SK-MEL-5 (cell line): ENCODE results near the gene TBATA. TPM values are rescaled to one million over a fixed set of nuclear protein-coding genes. Genes with fewer than 3 reads are reported as not detected.

Source experiments
- DNase-seq: peaks from one replicate; pipeline ENCODE4 v3.0.0-alpha.2; 2016; ENCODE audit warnings: low read depth, low spot score
- in situ Hi-C: cut with HindIII; loops from 2 replicates; pipeline ENCODE4 v1.10.0; 2016; ENCODE audit warnings: low sequenced_read_pairs, high pct_unique_total_duplicates, low pct_unique_long_range_greater_than_20kb
- small RNA-seq, 2 experiments: library from RNA; depleted of rRNA; stranded (forward); fragments of <200 nt; gene quantifications; one replicate each; pipeline ENCODE3, GENCODE V24; 2014
- total RNA-seq: library from RNA; depleted of rRNA; stranded (reverse); fragments of >200 nt; shearing (Covaris generic); gene quantifications from 2 replicates; pipeline ENCODE4 v1.2.3, GENCODE V29; 2014; rRNA removed

TBATA gene
- total RNA-seq, 1 experiment from 2014 or later = not detected

- DNase-seq = no peak
- in situ Hi-C loops = no loop called here
Observed at GRCh38 chr10:70738761-70739121, 46.4 kb downstream of the TBATA start.

- in situ Hi-C loops = no loop called here
- DNase-seq = no peak
Observed at GRCh38 chr10:70738006-70738760, 47.0 kb downstream of the TBATA start.

DNA sequence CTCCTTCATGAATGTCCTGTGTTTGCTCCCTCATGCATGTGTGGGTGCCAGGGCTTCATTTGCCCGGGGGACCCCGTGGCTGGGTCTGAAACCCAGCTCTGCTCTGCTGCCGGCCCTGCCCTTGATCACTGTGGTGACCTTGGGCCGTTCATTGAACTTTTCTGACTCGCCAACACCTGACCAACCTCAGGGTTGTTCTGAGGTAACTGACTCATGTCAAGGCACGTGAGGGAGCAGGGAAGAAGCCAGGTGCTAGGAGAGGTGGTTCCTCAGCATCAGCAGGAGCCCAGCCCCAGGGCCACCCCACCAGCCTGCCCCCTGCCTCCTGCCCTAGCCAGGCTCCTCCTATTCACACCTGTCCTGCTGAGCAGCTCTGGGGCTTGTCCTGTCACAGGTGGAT is 47.9 kb downstream of the TBATA start:
- DNase-seq = no peak
- in situ Hi-C loops = no loop called here

GRCh38 chr10:70736525-70736924 is 48.7 kb downstream of the TBATA start:
- no peak for DNase-seq
- in situ Hi-C loops = no loop called here

- DNase-seq = no peak
- in situ Hi-C loops = no loop called here
Observed at GRCh38 chr10:70735161-70735560, 50.0 kb downstream of the TBATA start.

DNA sequence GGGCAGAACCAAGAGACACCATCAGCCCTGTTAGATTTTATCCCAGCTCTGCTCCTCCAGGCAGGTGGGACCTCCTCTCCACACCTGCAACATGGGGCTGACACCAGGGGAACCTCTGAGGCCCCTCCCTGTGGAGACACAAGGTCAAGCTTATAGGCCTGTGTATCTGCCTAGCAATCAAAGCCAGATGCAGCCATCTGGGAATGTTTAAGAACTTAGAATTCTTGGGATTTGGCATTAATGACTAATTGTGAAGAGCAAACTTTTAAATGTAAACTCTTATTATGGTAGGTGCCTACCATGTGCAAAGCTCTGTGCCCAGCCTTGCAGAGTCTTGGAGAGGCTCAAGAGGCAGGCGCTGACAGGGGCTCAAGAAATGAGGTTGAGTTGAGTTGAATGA is 52.1 kb downstream of the TBATA start:
- in situ Hi-C loops = no loop called here
- DNase-seq = no peak

- in situ Hi-C loops = no loop called here
- DNase-seq = no peak
Observed at GRCh38 chr10:70732569-70732968, 52.6 kb downstream of the TBATA start.

- no peak for DNase-seq
Observed at GRCh38 chr10:70730955-70731354, 54.2 kb downstream of the TBATA start.

DNA sequence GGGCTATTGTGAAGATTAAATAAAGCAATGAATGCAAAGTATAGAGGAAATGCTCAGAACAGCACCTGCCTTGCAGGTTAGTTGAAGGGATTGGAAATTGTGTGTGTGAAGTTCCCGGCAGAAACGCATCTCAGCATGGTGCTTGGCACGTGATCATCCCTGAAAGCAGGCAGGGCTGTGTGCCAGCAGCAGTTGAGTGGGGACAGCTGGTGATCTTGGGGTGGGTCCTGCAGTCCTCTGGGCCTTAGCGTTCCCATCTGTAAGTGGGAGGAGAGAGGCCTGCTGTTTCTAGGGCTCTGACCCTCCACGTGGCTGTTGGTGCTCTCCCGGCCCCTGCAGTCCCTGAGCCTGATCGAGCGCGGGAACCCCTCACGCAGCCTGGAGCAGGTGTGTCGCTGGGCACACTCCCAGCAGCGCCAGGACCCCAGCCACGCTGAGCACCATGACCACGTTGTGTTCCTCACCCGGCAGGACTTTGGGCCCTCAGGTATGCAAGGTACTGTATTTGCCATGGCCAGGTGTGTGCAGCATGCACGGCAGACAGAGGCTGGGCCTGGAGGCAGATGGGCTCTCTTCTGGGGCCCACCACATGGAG is 55.3 kb downstream of the TBATA start:
- DNase-seq = no peak
- in situ Hi-C loops = no loop called here

More at GRCh38 chr10:70730955-70731354, 54.2 kb downstream of the TBATA start:
- in situ Hi-C loops = no loop called here

GRCh38 chr10:70728328-70728727 is 56.8 kb downstream of the TBATA start:
- in situ Hi-C loops = no loop called here
- no peak for DNase-seq

GRCh38 chr10:70726909-70727495 is 58.2 kb downstream of the TBATA start:
- in situ Hi-C loops = no loop called here
- peak; percentile 82 for DNase-seq

- in situ Hi-C loops = no loop called here
- no peak for DNase-seq
Observed at GRCh38 chr10:70723771-70724170, 61.4 kb downstream of the TBATA start.

DNA sequence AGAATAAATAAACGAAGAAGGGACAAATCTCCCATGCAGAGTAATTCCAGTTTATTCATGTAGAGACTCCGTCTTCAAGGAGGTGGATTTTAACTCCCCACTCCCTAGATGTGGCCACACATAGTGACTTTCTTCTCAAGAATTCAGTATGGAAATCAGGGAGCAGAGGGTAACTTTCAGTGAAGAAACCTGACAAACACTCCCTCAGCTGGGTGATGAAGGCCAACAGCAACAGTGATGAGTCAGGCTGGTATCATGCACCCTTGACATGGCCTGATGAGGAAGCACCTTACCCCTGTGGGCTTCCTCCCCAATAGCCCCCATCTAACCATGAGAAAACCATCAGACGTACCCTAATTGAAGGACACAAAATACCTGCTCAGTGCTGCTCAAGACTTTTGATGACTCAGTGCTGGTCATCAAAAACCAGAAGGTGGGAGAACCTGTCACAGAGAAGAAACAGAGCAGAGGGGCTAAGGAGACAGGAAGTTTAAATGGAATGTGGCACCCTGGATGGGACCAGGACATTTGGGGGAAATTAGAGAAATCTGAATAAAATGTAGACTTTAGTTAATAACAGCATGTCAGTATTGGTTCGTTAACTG is 62.3 kb downstream of the TBATA start:
- in situ Hi-C loops = no loop called here
- DNase-seq = no peak

Small RNA genes within 50 kb of the gene (small RNA-seq; reads per million reads assigned to genes)
- 0 reads per million in 2 experiments for gene RPS26P40

Other genes starting within 250 kb of the TBATA start
- gene PRF1, start 182.6 kb downstream of the TBATA start, total RNA-seq = not detected in 2 replicates
- gene ADAMTS14, start 112.9 kb downstream of the TBATA start, total RNA-seq = 0.16 TPM in 2 replicates
- 25.8 and 27.4 TPM in 2 replicates for gene SGPL1, start 30.6 kb upstream of the TBATA start, total RNA-seq
- gene PCBD1, start 103.2 kb upstream of the TBATA start, total RNA-seq = 60.1 and 60.3 TPM in 2 replicates